ENCODE data around the gene SEPTIN2. TPM values are rescaled to one million over a fixed set of nuclear protein-coding genes. Genes with fewer than 3 reads are reported as not detected.

Gene SEPTIN2
- total RNA-seq, 4 donors from 2014 or later = 135 to 631 (median 268) TPM

DNA sequence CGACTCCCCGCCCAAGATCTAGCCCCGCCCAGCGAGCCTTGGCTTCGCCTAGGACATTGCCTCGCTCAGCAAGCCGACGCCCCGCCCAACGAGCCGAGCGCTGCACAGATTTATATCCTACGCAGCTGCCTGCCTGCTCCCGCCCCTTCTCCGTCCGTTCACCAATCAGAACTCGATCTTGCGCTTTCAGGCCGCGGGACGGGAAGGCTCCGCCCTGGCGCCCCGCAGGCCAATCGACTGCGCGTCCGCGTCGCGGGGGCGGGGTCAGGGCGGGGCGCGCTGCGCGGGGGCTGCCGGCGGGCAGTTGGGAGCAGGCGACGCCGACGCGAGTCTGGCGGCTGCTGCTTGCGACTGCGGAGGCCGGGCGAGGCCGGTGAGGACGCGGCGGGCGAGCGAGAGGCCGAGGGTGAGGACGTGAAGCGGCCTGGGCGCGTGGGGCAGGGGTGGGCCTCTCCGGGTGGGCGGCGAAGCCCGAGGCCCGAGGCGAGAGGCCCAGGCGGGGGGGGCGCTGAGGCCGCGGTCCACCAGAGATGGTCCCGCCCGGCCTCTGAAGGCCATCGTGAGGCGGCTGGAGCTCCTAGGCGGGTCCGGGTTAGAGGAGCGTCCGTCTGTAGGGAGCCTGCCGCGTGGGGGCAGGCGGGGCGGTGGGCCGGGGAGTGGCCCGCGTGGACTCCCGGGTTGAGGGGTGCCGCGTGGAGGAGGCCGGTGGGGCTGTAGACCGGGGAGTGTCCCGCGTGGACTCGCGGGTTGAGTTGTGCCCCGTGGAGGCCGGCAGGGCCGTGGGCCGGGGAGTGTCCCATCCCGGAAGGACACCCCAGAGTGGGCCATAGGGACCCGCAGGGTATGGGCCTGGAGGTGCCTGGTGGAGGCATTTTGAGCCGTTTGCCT is 40.5 kb downstream of the SEPTIN2 start, which contains the start of gene FARP2:
TSS of gene FARP2 (plus strand) at position 303 of the 888 bp plus-strand sequence. CDS start 16,823 bp downstream, outside the sequence.
- peak; percentile 99 to 100 for DNase-seq
- Histone ChIP-seq H3K27me3 (no peaks in the 10 kb centered on the region), H3K27ac (peak within 1 kb of the TSS; percentile 83 to 96), H3K4me3 (peak within 1 kb of the TSS; percentile 59 to 99), H3K4me1 (peaks cover 0 to 6% of the 10 kb centered on the region in 2 donors), H3K9me3 (no peaks in the 10 kb centered on the region), H3K36me3 (no peaks in the 10 kb centered on the region)
- TF ChIP-seq, protein P1, sequence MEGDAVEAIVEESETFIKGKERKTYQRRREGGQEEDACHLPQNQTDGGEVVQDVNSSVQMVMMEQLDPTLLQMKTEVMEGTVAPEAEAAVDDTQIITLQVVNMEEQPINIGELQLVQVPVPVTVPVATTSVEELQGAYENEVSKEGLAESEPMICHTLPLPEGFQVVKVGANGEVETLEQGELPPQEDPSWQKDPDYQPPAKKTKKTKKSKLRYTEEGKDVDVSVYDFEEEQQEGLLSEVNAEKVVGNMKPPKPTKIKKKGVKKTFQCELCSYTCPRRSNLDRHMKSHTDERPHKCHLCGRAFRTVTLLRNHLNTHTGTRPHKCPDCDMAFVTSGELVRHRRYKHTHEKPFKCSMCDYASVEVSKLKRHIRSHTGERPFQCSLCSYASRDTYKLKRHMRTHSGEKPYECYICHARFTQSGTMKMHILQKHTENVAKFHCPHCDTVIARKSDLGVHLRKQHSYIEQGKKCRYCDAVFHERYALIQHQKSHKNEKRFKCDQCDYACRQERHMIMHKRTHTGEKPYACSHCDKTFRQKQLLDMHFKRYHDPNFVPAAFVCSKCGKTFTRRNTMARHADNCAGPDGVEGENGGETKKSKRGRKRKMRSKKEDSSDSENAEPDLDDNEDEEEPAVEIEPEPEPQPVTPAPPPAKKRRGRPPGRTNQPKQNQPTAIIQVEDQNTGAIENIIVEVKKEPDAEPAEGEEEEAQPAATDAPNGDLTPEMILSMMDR (IDR thresholded peaks at IDR 0.05) = no peak
- peak; percentile 72 to 88 for TF ChIP-seq POLR2A (IDR thresholded peaks at IDR 0.05)
- intact Hi-C loops (cut with DNase I; ENCODE audit: low total_unique reads) = loop anchor here (5.0 kb wide), 1 partner anchor 84 kb away; no protein-coding TSS in a partner anchor

GRCh38 chr2:241356871-241357260 is 41.1 kb downstream of the SEPTIN2 start:
- peaks cover 0 to 6% of the 10 kb centered on the region in 2 donors for H3K4me1 ChIP-seq
- H3K27me3 ChIP-seq = no peaks in the 10 kb centered on the region
- H3K36me3 ChIP-seq = no peaks in the 10 kb centered on the region
- H3K27ac ChIP-seq = peak overlapping the region; percentile 83 to 96
- TF ChIP-seq POLR2A (IDR thresholded peaks at IDR 0.05) = no peak
- TF ChIP-seq, protein P1 (IDR thresholded peaks at IDR 0.05) = no peak
- H3K4me3 ChIP-seq = peak overlapping the region; percentile 59 to 99
- intact Hi-C loops (cut with DNase I; ENCODE audit: low total_unique reads) = loop anchor here (5.0 kb wide), 1 partner anchor 85 kb away; no protein-coding TSS in a partner anchor
- no peak for DNase-seq
- H3K9me3 ChIP-seq = no peaks in the 10 kb centered on the region

DNA sequence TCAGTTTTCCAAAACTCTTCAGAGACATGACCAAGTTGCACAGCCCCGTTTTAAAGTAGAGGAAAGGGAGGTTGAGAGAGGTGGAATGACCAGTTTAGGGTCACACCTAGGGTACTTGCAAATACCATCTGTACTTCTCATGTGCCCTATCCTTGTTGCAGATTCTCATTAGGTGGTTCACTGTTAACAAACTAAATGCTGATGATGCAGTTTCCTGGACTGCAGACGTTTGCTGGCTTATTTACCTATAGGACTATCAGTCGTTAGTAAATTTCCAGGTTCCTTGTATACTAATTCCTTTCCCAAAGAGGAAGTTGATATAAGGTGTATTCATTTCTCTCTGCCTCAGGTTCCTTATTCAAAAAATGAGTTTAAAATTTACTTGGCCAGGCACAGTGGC is 41.8 kb downstream of the SEPTIN2 start:
- intact Hi-C loops (cut with DNase I; ENCODE audit: low total_unique reads) = loop anchor here (5.0 kb wide), 1 partner anchor 85 kb away; no protein-coding TSS in a partner anchor
- no peak overlapping the region for H3K4me3 ChIP-seq
- TF ChIP-seq POLR2A (IDR thresholded peaks at IDR 0.05) = no peak
- TF ChIP-seq, protein P1 (IDR thresholded peaks at IDR 0.05) = no peak
- peaks cover 0 to 6% of the 10 kb centered on the region in 2 donors for H3K4me1 ChIP-seq
- H3K36me3 ChIP-seq = no peaks in the 10 kb centered on the region
- no peak overlapping the region for H3K27ac ChIP-seq
- no peaks in the 10 kb centered on the region for H3K27me3 ChIP-seq
- H3K9me3 ChIP-seq = no peaks in the 10 kb centered on the region
- DNase-seq = no peak

DNA sequence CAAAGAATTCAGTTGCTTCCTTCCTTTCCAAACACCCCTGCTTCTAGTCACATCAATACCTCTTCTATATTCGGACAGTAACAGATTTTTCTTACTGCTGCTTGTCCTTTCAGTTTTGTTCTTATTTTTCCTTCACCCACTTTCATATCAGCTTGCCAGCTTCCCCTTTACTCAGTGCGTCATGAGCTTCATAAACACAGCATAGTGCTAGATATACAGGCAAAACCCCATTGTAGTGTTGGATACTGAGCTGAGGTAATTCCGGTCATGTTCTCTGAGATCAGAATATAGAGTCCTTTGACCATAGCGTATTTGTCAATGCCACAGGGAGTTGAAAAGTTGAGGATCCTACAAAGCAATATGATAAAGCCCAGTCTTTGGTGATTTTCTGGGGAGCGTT is 42.7 kb downstream of the SEPTIN2 start:
- Histone ChIP-seq H3K27ac (no peak overlapping the region), H3K4me1 (peaks cover 0 to 6% of the 10 kb centered on the region in 2 donors), H3K4me3 (no peak overlapping the region), H3K36me3 (no peaks in the 10 kb centered on the region), H3K27me3 (no peaks in the 10 kb centered on the region), H3K9me3 (no peaks in the 10 kb centered on the region)
- TF ChIP-seq, protein P1 (IDR thresholded peaks at IDR 0.05) = no peak
- no peak for DNase-seq
- intact Hi-C loops (cut with DNase I; ENCODE audit: low total_unique reads) = loop anchor here (5.0 kb wide), 1 partner anchor 86 kb away; no protein-coding TSS in a partner anchor

Data from uterus (tissue), 4 donors.